ENCODE measurements around the gene GPR176.

GPR176 gene

GRCh38 chr15:39776068-39776467 lies 144.0 kb downstream of the GPR176 start:
- DNase-seq (ENCODE audit: low read depth): no peak
- no peak for TF ChIP-seq CTCF (conservative IDR thresholded peaks at IDR 0.05; ENCODE audit: low read length)
- no peak overlapping the region for H3K4me3 ChIP-seq (ENCODE audit: low read length)

- TF ChIP-seq CTCF (conservative IDR thresholded peaks at IDR 0.05; ENCODE audit: low read length): no peak
- DNase-seq (ENCODE audit: low read depth): no peak
- H3K4me3 ChIP-seq (ENCODE audit: low read length): no peak overlapping the region
These were observed 145.3 kb downstream of the GPR176 start for GRCh38 chr15:39774688-39775267.

- peak; percentile 35 for TF ChIP-seq CTCF (conservative IDR thresholded peaks at IDR 0.05; ENCODE audit: low read length)
- DNase-seq (ENCODE audit: low read depth): peak; percentile 97
- H3K4me3 ChIP-seq (ENCODE audit: low read length): no peak overlapping the region
These were observed 149.0 kb downstream of the GPR176 start for GRCh38 chr15:39770748-39771689.

GRCh38 chr15:39767921-39768320 lies 152.1 kb downstream of the GPR176 start:
- no peak overlapping the region for H3K4me3 ChIP-seq (ENCODE audit: low read length)
- TF ChIP-seq CTCF (conservative IDR thresholded peaks at IDR 0.05; ENCODE audit: low read length): no peak
- DNase-seq (ENCODE audit: low read depth): no peak

GRCh38 chr15:39761006-39761405 lies 159.1 kb downstream of the GPR176 start:
- no peak for DNase-seq (ENCODE audit: low read depth)
- TF ChIP-seq CTCF (conservative IDR thresholded peaks at IDR 0.05; ENCODE audit: low read length): no peak
- H3K4me3 ChIP-seq (ENCODE audit: low read length): no peak overlapping the region

GRCh38 chr15:39756806-39757522 lies 163.1 kb downstream of the GPR176 start:
- H3K4me3 ChIP-seq (ENCODE audit: low read length): no peak overlapping the region
- DNase-seq (ENCODE audit: low read depth): peak; percentile 81
- TF ChIP-seq CTCF (conservative IDR thresholded peaks at IDR 0.05; ENCODE audit: low read length): peak; percentile 79
